H1 (cell line): ENCODE results near the gene MYH11. TPM values are rescaled to one million over a fixed set of nuclear protein-coding genes. Genes with fewer than 3 reads are reported as not detected.

ENCODE experiments used
- TEAD4 ChIP-seq: IDR thresholded peaks from 2 replicates; pipeline ENCODE4 v1.6.1; 2012; ENCODE audit warnings: low read depth, low read length, inconsistent platforms, mixed read lengths
- polyA plus RNA-seq, 7 experiments: library from polyadenylated mRNA; depleted of rRNA in 3 of 7; stranded (reverse) in 5 of 7; unstranded in 2 of 7; fragments of >200 nt in 5 of 7; fragments of 200-250 nt in 2 of 7; gene quantifications; 1 replicate in 5 of 7; 2 replicates in 1 of 7; 4 replicates in 1 of 7; pipeline versions ENCODE4 v1.2.1 to v1.2.3, GENCODE V29; 2011 to 2013; ENCODE audit warnings: missing spikeins in 2 of 7, mixed read lengths in 2 of 7
- total RNA-seq: library from RNA; stranded (reverse); fragmentation: NEBNext Ultra II Directional; extraction: Animal tissue kit (Norgen Biotek cat#: 25700); gene quantifications from 2 replicates; pipeline ENCODE4 v1.2.1, GENCODE V29; 2021
- TF ChIP-seq, protein P1 (sequence below): fragments of 300-600 bp; sonication (generic); IDR thresholded peaks from 2 replicates; pipeline ENCODE4 v1.7.1; 2012; ENCODE audit warnings: low read length, moderate library complexity, mild to moderate bottlenecking, inconsistent platforms; ENCODE audit not compliant: insufficient replicate concordance

MYH11 gene
- total and polyA plus RNA-seq, 2 of the 8 experiments (the other 6 are each of a cell fraction or from before 2014, with no cell fraction given): 0.11 to 0.78 TPM

DNA sequence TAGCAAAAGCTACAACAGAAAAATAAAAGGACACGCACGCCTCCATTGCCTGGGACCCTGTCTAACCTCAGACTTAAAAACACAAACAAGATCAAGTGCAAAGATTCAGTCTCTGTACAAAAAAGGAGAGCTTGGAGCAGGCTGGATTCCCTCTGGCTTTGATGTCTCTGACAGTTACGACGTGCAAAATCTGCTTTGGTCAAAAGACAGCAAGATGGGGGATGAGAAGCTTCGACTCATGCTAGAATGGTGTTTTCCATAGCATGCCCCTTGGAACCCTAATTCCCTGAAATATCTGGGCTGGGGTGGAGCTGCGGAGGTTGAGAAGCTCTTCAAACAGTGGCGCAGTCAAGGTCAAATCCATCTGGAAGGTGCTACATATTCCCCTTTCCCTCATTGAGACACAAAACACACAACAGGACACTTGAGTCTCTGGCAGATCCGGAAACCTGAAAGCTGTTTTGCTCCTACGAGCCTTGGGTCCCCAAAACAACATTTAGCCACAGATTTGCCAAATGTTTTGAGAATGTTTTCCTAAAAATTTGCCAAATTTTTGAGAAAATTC is 9.1 kb downstream of the MYH11 start (continued):
- TF ChIP-seq, protein P1, sequence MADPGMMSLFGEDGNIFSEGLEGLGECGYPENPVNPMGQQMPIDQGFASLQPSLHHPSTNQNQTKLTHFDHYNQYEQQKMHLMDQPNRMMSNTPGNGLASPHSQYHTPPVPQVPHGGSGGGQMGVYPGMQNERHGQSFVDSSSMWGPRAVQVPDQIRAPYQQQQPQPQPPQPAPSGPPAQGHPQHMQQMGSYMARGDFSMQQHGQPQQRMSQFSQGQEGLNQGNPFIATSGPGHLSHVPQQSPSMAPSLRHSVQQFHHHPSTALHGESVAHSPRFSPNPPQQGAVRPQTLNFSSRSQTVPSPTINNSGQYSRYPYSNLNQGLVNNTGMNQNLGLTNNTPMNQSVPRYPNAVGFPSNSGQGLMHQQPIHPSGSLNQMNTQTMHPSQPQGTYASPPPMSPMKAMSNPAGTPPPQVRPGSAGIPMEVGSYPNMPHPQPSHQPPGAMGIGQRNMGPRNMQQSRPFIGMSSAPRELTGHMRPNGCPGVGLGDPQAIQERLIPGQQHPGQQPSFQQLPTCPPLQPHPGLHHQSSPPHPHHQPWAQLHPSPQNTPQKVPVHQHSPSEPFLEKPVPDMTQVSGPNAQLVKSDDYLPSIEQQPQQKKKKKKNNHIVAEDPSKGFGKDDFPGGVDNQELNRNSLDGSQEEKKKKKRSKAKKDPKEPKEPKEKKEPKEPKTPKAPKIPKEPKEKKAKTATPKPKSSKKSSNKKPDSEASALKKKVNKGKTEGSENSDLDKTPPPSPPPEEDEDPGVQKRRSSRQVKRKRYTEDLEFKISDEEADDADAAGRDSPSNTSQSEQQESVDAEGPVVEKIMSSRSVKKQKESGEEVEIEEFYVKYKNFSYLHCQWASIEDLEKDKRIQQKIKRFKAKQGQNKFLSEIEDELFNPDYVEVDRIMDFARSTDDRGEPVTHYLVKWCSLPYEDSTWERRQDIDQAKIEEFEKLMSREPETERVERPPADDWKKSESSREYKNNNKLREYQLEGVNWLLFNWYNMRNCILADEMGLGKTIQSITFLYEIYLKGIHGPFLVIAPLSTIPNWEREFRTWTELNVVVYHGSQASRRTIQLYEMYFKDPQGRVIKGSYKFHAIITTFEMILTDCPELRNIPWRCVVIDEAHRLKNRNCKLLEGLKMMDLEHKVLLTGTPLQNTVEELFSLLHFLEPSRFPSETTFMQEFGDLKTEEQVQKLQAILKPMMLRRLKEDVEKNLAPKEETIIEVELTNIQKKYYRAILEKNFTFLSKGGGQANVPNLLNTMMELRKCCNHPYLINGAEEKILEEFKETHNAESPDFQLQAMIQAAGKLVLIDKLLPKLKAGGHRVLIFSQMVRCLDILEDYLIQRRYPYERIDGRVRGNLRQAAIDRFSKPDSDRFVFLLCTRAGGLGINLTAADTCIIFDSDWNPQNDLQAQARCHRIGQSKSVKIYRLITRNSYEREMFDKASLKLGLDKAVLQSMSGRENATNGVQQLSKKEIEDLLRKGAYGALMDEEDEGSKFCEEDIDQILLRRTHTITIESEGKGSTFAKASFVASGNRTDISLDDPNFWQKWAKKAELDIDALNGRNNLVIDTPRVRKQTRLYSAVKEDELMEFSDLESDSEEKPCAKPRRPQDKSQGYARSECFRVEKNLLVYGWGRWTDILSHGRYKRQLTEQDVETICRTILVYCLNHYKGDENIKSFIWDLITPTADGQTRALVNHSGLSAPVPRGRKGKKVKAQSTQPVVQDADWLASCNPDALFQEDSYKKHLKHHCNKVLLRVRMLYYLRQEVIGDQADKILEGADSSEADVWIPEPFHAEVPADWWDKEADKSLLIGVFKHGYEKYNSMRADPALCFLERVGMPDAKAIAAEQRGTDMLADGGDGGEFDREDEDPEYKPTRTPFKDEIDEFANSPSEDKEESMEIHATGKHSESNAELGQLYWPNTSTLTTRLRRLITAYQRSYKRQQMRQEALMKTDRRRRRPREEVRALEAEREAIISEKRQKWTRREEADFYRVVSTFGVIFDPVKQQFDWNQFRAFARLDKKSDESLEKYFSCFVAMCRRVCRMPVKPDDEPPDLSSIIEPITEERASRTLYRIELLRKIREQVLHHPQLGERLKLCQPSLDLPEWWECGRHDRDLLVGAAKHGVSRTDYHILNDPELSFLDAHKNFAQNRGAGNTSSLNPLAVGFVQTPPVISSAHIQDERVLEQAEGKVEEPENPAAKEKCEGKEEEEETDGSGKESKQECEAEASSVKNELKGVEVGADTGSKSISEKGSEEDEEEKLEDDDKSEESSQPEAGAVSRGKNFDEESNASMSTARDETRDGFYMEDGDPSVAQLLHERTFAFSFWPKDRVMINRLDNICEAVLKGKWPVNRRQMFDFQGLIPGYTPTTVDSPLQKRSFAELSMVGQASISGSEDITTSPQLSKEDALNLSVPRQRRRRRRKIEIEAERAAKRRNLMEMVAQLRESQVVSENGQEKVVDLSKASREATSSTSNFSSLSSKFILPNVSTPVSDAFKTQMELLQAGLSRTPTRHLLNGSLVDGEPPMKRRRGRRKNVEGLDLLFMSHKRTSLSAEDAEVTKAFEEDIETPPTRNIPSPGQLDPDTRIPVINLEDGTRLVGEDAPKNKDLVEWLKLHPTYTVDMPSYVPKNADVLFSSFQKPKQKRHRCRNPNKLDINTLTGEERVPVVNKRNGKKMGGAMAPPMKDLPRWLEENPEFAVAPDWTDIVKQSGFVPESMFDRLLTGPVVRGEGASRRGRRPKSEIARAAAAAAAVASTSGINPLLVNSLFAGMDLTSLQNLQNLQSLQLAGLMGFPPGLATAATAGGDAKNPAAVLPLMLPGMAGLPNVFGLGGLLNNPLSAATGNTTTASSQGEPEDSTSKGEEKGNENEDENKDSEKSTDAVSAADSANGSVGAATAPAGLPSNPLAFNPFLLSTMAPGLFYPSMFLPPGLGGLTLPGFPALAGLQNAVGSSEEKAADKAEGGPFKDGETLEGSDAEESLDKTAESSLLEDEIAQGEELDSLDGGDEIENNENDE: no peak
- no peak for TF ChIP-seq TEAD4
